ENCODE results near the gene OR13C5. TPM values are rescaled to one million over a fixed set of nuclear protein-coding genes. Genes with fewer than 3 reads are reported as not detected.
"Not testable (repeated sequence)": the region's sequence is repeated elsewhere in the genome, so short reads cannot be mapped to it uniquely, and the experiment has no call there.

Gene OR13C5, protein sequence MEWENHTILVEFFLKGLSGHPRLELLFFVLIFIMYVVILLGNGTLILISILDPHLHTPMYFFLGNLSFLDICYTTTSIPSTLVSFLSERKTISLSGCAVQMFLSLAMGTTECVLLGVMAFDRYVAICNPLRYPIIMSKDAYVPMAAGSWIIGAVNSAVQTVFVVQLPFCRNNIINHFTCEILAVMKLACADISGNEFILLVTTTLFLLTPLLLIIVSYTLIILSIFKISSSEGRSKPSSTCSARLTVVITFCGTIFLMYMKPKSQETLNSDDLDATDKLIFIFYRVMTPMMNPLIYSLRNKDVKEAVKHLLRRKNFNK
- not detected for total RNA-seq
- polyA plus RNA-seq (ENCODE audit: insufficient read depth in 1 of 8, insufficient read length in 8 of 8, low replicate concordance in 1 of 8) = not detected
- long read RNA-seq, donor 1 = 0 reads
- long read RNA-seq, donor 2 = 0 reads
- long read RNA-seq, donor 3 = 0 reads
- long read RNA-seq, donor 4 = 0 reads
- long read RNA-seq, donor 5 = 0 reads
- long read RNA-seq, donor 6 = 0 reads
- long read RNA-seq, donor 7 = 0 reads
- long read RNA-seq, donor 8 = 0 reads
- long read RNA-seq, donor 9 = 0 reads
- long read RNA-seq, donor 10, partial matches to known transcripts = 0 of 1 reads
- long read RNA-seq, donor 10, other reads (novel, unspliced or antisense) = 0 of 1 reads
- long read RNA-seq, donor 11 = 0 reads

DNA sequence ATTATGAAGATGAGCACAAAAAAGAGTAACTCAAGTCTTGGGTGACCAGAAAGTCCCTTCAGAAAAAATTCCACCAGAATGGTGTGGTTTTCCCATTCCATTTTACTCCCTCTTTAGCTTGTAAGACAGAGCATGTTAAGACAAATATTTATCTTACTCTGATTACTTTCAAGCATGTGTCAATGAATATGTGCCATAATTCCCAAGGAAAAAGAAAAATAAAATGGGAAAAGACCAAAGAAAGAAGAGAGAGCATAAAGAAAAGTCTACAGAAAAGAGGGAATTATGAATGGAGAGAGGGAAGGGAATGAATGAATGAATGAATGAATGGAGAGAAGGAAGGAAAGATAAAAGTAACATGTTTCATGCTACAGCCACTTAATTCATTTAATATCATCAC, at the start of gene OR13C5:
Gene OR13C5, minus strand, starts transcription at position 101 of the 400 bp plus-strand sequence. Its CDS starts 0 bp downstream, at position 101.
- H3K4me1 ChIP-seq (ENCODE audit: control insufficient read depth, insufficient read depth, low read length); DNase-seq; H3K27ac ChIP-seq (ENCODE audit: low read length); H3K27me3 ChIP-seq (ENCODE audit: control insufficient read depth, insufficient read depth, low read length); H3K9me3 ChIP-seq (replicated peaks; ENCODE audit: control insufficient read depth, low read depth, low read length); H3K36me3 ChIP-seq (ENCODE audit: control insufficient read depth, insufficient read depth, low read length); H3K4me3 ChIP-seq (ENCODE audit: low read length): not testable (repeated sequence)

DNA sequence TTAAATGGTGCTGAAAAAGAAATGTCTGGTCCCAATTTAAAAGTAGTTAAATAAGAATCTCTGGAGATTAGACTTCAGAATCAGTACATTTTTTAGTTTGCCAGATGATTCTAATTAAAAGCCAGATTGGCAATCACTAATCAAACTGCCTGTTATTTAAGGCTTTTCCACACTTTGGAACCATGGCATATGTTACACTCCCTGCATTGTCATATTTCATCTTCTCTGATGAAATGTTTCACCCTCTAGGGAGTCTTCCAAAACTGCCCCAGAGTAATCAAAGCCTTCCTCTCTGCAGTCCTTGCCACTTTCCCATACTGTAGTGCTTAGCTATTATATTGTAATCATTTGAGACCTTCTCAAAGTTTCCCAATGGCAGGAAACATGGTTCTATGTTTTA, 36.2 kb upstream of the OR13C5 start:
- DNase-seq = peak; percentile 28
- Histone ChIP-seq H3K9me3 (replicated peaks; ENCODE audit: control insufficient read depth, low read depth, low read length) (peaks cover 12% of the 10 kb centered on the region), H3K27ac (ENCODE audit: low read length) (no peak overlapping the region), H3K36me3 (ENCODE audit: control insufficient read depth, insufficient read depth, low read length) (no peaks in the 10 kb centered on the region), H3K4me1 (ENCODE audit: control insufficient read depth, insufficient read depth, low read length) (no peaks in the 10 kb centered on the region), H3K27me3 (ENCODE audit: control insufficient read depth, insufficient read depth, low read length) (no peaks in the 10 kb centered on the region), H3K4me3 (ENCODE audit: low read length) (no peak overlapping the region)

DNA sequence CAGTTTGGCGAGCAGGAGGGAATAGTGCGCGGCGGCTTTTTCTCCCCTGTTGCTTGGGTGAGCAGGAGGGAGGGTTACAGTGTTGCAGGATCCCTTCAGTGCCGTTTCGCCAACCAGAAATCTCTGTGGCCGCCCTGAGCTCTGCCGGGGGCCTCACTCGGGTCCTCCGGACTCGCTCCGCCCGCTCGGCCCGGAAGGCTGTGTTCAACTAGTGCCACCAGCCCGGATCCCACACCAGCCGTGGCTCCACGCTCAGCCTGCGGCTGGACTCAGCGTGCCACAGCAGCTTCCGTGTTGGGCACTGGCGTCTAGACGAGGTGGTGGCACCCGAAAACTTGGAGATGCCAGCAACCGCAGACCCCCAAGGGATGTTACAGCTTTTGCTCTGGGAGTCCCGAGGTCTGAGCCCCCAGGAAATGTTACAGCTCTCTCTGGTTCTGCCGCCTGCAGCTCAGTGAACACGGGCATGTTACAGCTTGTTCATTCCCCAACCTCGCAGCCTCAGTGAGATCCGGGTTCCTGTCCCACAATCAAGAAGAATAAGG, 34.8 kb upstream of the OR13C5 start:
- H3K9me3 ChIP-seq (replicated peaks; ENCODE audit: control insufficient read depth, low read depth, low read length) = peaks cover 10% of the 10 kb centered on the region
- 97% methylated on average over 25 of the region's 30 CpGs for WGBS (ENCODE audit: insufficient coverage)
- no peaks in the 10 kb centered on the region for H3K36me3 ChIP-seq (ENCODE audit: control insufficient read depth, insufficient read depth, low read length)
- H3K27ac ChIP-seq (ENCODE audit: low read length) = no peak overlapping the region
- H3K27me3 ChIP-seq (ENCODE audit: control insufficient read depth, insufficient read depth, low read length) = no peaks in the 10 kb centered on the region
- no peak for DNase-seq
- H3K4me1 ChIP-seq (ENCODE audit: control insufficient read depth, insufficient read depth, low read length) = no peaks in the 10 kb centered on the region
- no peak overlapping the region for H3K4me3 ChIP-seq (ENCODE audit: low read length)

DNA sequence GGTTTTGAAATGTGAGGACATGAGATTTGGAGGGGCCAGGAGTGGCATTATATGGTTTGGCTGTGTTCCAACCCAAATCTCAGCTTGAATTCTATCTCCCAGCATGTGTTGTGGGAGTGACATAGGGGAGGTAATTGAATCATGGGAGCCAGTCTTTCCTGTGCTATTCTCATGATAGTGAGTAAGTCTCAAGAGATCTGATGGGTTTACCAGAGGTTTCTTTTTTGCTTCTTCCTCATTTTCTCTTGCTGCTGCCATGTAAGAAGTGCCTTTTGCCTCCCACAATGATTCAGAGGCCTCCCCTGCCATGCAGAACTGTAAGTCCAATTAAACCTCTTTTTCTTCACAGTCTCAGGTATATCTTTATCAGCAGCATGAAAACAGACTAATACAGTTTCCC, 26.8 kb upstream of the OR13C5 start:
- not testable (repeated sequence) for H3K4me1 ChIP-seq (ENCODE audit: control insufficient read depth, insufficient read depth, low read length); H3K27me3 ChIP-seq (ENCODE audit: control insufficient read depth, insufficient read depth, low read length); H3K36me3 ChIP-seq (ENCODE audit: control insufficient read depth, insufficient read depth, low read length); H3K27ac ChIP-seq (ENCODE audit: low read length); H3K9me3 ChIP-seq (replicated peaks; ENCODE audit: control insufficient read depth, low read depth, low read length); DNase-seq; H3K4me3 ChIP-seq (ENCODE audit: low read length)

DNA sequence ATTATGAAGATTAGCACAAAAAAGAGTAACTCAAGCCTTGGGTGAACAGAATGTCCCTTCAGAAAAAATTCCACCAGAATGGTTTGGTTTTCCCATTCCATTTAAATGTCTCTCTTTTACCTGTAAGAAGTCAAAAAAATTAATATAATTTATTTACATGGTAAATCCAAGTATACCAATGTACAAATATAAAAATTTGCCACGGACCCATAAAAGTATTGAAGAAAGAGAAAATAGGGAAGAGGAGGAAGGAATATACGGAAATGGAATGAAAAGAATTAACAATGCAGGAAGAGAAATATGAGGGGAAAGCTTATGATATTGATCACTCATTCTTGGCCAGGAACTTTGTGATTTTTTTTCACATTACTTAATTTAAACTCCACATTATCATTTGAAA, 18.9 kb upstream of the OR13C5 start, which contains the start of gene OR13C9:
Gene OR13C9, minus strand, starts transcription at position 101 of the 400 bp plus-strand sequence. Its CDS starts 0 bp downstream, at position 101.
- H3K27me3 ChIP-seq (ENCODE audit: control insufficient read depth, insufficient read depth, low read length) = no peaks in the 10 kb centered on the region
- H3K9me3 ChIP-seq (replicated peaks; ENCODE audit: control insufficient read depth, low read depth, low read length) = no peaks in the 10 kb centered on the region
- H3K36me3 ChIP-seq (ENCODE audit: control insufficient read depth, insufficient read depth, low read length) = no peaks in the 10 kb centered on the region
- DNase-seq = no peak
- WGBS (ENCODE audit: insufficient coverage) = no CpG with 5 or more reads among the region's 2 CpGs
- no peak within 1 kb of the TSS for H3K27ac ChIP-seq (ENCODE audit: low read length)
- no peak within 1 kb of the TSS for H3K4me3 ChIP-seq (ENCODE audit: low read length)
- H3K4me1 ChIP-seq (ENCODE audit: control insufficient read depth, insufficient read depth, low read length) = no peaks in the 10 kb centered on the region

DNA sequence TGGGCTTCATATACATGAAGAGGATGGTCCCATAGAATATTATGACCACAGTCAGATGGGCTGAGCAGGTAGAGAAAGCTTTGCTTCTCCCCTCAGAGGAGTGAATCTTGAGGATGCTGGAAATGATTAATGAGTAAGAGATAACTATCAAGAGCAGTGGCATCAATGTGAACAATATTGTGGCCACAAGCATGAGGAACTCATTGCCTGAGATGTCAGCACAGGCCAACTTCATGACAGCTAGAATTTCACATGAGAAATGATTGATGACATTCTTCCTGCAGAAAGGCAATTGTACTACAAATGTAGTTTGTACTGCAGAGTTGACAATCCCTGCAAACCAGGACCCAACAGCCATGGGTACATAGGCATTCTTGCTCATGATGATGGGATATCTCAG, 18.2 kb upstream of the OR13C5 start:
- no peak for DNase-seq
- H3K9me3 ChIP-seq (replicated peaks; ENCODE audit: control insufficient read depth, low read depth, low read length) = no peaks in the 10 kb centered on the region
- no peak overlapping the region for H3K4me3 ChIP-seq (ENCODE audit: low read length)
- H3K27ac ChIP-seq (ENCODE audit: low read length) = no peak overlapping the region
- no peaks in the 10 kb centered on the region for H3K27me3 ChIP-seq (ENCODE audit: control insufficient read depth, insufficient read depth, low read length)
- no peaks in the 10 kb centered on the region for H3K4me1 ChIP-seq (ENCODE audit: control insufficient read depth, insufficient read depth, low read length)
- H3K36me3 ChIP-seq (ENCODE audit: control insufficient read depth, insufficient read depth, low read length) = no peaks in the 10 kb centered on the region

DNA sequence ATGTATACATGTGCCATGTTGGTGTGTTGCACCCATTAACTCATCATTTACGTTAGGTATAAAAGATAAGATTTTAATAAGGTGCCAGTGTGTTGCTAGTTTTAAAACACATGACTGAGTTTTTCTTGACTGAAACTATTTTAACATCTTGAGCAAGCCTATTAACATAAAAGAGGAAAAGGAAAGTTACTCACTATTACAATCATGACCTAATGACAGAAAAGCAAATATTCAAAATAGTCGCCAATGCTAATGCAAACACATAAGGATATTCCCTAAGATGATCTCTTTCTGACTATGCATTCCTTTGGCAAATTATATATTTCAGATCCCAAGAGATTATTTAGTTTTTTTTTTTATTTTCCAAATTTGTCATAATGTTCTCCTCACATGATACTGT, 12.0 kb upstream of the OR13C5 start:
- DNase-seq = no peak
- no peaks in the 10 kb centered on the region for H3K4me1 ChIP-seq (ENCODE audit: control insufficient read depth, insufficient read depth, low read length)
- H3K4me3 ChIP-seq (ENCODE audit: low read length) = no peak overlapping the region
- no peaks in the 10 kb centered on the region for H3K27me3 ChIP-seq (ENCODE audit: control insufficient read depth, insufficient read depth, low read length)
- no peaks in the 10 kb centered on the region for H3K9me3 ChIP-seq (replicated peaks; ENCODE audit: control insufficient read depth, low read depth, low read length)
- WGBS (ENCODE audit: insufficient coverage) = no CpG with 5 or more reads among the region's 2 CpGs
- no peak overlapping the region for H3K27ac ChIP-seq (ENCODE audit: low read length)
- no peaks in the 10 kb centered on the region for H3K36me3 ChIP-seq (ENCODE audit: control insufficient read depth, insufficient read depth, low read length)

DNA sequence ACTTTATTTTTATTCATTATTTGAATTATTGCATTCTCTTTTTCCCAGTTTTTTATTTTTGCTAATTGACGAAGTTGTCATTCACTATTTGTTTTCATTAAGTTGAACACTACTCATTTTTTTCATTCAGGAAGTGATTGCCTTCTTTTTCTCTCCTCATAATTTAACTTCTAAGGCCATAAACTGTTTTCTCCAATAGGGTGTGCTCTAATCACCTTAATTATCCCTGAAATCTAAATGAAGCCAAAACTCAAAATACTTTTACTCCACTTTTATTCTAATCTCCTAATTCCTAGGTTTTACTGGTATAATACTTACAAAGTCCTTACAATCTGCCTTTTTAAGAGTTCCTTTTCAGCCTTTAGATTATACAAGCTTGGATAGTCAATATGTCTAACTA, 9.1 kb upstream of the OR13C5 start:
- no peak for DNase-seq
- no CpG with 5 or more reads among the region's 1 CpG for WGBS (ENCODE audit: insufficient coverage)
- Histone ChIP-seq H3K27me3 (ENCODE audit: control insufficient read depth, insufficient read depth, low read length) (no peaks in the 10 kb centered on the region), H3K36me3 (ENCODE audit: control insufficient read depth, insufficient read depth, low read length) (no peaks in the 10 kb centered on the region), H3K27ac (ENCODE audit: low read length) (no peak overlapping the region), H3K4me1 (ENCODE audit: control insufficient read depth, insufficient read depth, low read length) (no peaks in the 10 kb centered on the region), H3K4me3 (ENCODE audit: low read length) (no peak overlapping the region), H3K9me3 (replicated peaks; ENCODE audit: control insufficient read depth, low read depth, low read length) (no peaks in the 10 kb centered on the region)

DNA sequence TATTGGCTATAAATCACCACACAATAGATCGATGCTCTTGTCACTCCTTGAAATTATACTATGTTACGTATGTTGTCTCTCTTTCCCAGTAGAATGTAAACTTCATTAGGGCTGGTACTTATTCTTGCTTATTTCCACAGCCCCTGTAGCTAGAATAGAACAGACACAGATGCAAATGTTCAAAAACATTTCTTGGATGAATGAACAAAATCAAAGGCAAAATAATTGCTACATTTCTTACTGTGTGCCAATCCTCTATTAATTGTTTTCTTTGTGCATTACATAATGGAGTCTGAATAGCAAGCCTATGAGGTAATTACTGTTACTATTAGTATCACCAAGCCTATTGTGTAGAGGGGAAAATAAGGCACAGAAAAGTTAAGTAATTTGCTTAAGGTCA, 6.9 kb upstream of the OR13C5 start:
- no peak overlapping the region for H3K27ac ChIP-seq (ENCODE audit: low read length)
- no peaks in the 10 kb centered on the region for H3K27me3 ChIP-seq (ENCODE audit: control insufficient read depth, insufficient read depth, low read length)
- no peaks in the 10 kb centered on the region for H3K9me3 ChIP-seq (replicated peaks; ENCODE audit: control insufficient read depth, low read depth, low read length)
- no peaks in the 10 kb centered on the region for H3K36me3 ChIP-seq (ENCODE audit: control insufficient read depth, insufficient read depth, low read length)
- no peaks in the 10 kb centered on the region for H3K4me1 ChIP-seq (ENCODE audit: control insufficient read depth, insufficient read depth, low read length)
- DNase-seq = no peak
- no CpG with 5 or more reads among the region's 2 CpGs for WGBS (ENCODE audit: insufficient coverage)
- no peak overlapping the region for H3K4me3 ChIP-seq (ENCODE audit: low read length)

DNA sequence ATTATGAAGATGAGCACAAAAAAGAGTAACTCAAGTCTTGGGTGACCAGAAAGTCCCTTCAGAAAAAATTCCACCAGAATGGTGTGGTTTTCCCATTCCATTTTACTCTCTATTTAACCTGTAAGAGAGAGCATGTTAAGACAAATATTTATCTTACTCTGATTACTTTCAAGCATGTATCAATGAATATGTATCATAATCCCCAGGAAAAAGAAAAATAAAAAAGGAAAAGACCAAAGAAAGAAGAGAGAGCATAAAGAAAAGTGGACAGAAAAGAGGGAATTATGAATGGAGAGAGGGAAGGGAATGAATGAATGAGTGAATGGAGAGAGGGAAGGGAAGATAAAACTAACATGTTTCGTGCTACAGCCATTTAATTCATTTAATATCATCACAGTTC, 6.3 kb upstream of the OR13C5 start, which contains the start of gene OR13C2:
Gene OR13C2, minus strand, starts transcription at position 101 of the 400 bp plus-strand sequence. Its CDS starts 0 bp downstream, at position 101.
- no CpG with 5 or more reads among the region's 1 CpG for WGBS (ENCODE audit: insufficient coverage)
- H3K9me3 ChIP-seq (replicated peaks; ENCODE audit: control insufficient read depth, low read depth, low read length); H3K36me3 ChIP-seq (ENCODE audit: control insufficient read depth, insufficient read depth, low read length); DNase-seq; H3K4me3 ChIP-seq (ENCODE audit: low read length); H3K4me1 ChIP-seq (ENCODE audit: control insufficient read depth, insufficient read depth, low read length); H3K27me3 ChIP-seq (ENCODE audit: control insufficient read depth, insufficient read depth, low read length); H3K27ac ChIP-seq (ENCODE audit: low read length): not testable (repeated sequence)

Measured in muscle of leg (tissue), 16 donors.